Activated T-helper 2 cell treated with anti-CD3 and anti-CD28 coated beads, Interferon-gamma antibody, Interleukin-2, Interleukin-4, amounts not matched to agents 10 μg/mL and 5 μg/mL and 100 μg/mL, durations not matched to agents 14 hours and 24 hours and 36 hours (primary cell): Measurements from ENCODE around the gene INTS7. TPM values are rescaled to one million over a fixed set of nuclear protein-coding genes. Genes with fewer than 3 reads are reported as not detected.
"Not testable (repeated sequence)": the region's sequence is repeated elsewhere in the genome, so short reads cannot be mapped to it uniquely, and the experiment has no call there.

Source experiments
- DNase-seq: peaks from one replicate; pipeline ENCODE4 v3.0.0; 2021; ENCODE audit warnings: low spot score
- H3K27ac Mint-ChIP-seq: one replicate; pipeline ENCODE4 v1.8.0; 2021; ENCODE audit warnings: mixed read lengths
- H3K27me3 Mint-ChIP-seq: one replicate; pipeline ENCODE4 v1.8.0; 2021; ENCODE audit warnings: low read depth, mixed read lengths
- H3K36me3 Mint-ChIP-seq: one replicate; pipeline ENCODE4 v1.8.0; 2021; ENCODE audit warnings: low read depth, mixed read lengths
- H3K4me1 Mint-ChIP-seq: one replicate; pipeline ENCODE4 v1.8.0; 2021; ENCODE audit warnings: low read depth, mixed read lengths
- H3K4me3 Mint-ChIP-seq: one replicate; pipeline ENCODE4 v1.8.0; 2021; ENCODE audit warnings: low read depth, mild to moderate bottlenecking, moderate library complexity, mixed read lengths
- H3K9me3 Mint-ChIP-seq: one replicate; pipeline ENCODE4 v1.8.0; 2021; ENCODE audit warnings: mixed read lengths
- intact Hi-C: fragments of 100-400 bp; cut with micrococcal nuclease; formaldehyde crosslinking; loops from one replicate; pipeline ENCODE4 v1.15.1; 2023
- total RNA-seq: library from RNA; stranded (reverse); gene quantifications from 2 replicates; pipeline ENCODE4 v1.2.3, GENCODE V29; 2022

The INTS7 gene
- total RNA-seq, 1 donor from 2014 or later, result 33.3 TPM

DNA sequence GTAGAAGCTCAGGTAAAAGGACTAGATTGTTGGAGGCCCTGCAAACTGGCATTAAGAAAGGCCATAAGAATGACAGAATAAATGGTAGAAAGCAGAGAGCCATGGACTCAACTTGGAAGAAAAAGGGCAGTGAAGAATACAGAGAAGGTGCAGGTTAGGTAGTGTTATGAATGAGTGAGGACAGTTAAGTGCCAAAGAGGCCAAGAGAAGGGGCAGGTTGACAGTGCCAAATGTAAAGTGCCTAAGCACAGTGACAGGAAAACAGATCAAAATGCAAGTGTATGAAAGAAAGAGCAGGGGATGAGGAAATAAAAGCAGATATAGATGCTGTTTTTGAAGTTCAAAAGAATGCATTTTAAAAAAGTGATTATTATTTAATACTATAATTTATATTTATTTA is 43.7 kb downstream of the INTS7 start:
- H3K4me3 Mint-ChIP-seq, result no peak overlapping the region
- no peak overlapping the region for H3K27ac Mint-ChIP-seq
- DNase-seq, result no peak
- H3K27me3 Mint-ChIP-seq, result no peaks in the 10 kb centered on the region
- H3K4me1 Mint-ChIP-seq, result peaks cover 16% of the 10 kb centered on the region
- H3K36me3 Mint-ChIP-seq, result peaks cover 54% of the 10 kb centered on the region
- intact Hi-C loops, result no loop called here
- no peaks in the 10 kb centered on the region for H3K9me3 Mint-ChIP-seq

- intact Hi-C loops, result no loop called here
- no peaks in the 10 kb centered on the region for H3K9me3 Mint-ChIP-seq
- peaks cover 52% of the 10 kb centered on the region for H3K36me3 Mint-ChIP-seq
- peaks cover 20% of the 10 kb centered on the region for H3K4me1 Mint-ChIP-seq
- no peaks in the 10 kb centered on the region for H3K27me3 Mint-ChIP-seq
- no peak overlapping the region for H3K4me3 Mint-ChIP-seq
- DNase-seq, result no peak
- H3K27ac Mint-ChIP-seq, result no peak overlapping the region
Observed at GRCh38 chr1:211986628-211987254, 48.6 kb downstream of the INTS7 start.

DNA sequence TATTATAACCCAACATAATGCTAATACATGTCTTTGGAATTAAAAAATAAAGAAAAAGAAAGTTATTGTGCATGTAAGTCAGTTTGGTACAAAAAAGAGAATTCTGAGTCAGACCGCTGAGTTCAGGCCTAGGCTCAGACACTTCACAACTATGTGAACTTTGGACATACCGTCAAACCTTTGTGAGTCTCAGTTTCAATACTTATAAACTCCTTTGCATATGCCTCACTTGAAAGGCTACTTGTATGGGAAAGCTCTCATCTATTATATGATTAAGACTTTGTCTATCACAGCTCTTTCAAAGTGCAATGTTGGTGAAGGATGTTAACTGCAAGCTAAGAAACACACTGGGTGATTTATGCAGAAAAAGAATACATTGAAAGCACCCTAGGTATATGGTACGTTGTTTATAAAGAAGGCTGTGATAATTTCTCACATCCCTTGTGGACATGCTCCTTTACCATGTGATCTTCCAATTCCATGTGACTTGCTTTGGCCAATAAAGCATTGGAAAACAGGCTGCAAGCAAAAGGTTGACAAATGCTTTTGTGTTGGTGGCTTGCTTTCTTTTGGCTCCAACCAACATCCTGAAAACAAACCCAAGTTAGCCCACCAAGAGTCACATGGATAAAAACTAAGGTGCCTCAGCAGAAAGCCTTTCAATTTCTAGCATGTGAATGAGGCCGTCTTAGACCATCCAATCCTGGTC is 49.6 kb downstream of the INTS7 start:
- Mint-ChIP-seq H3K4me3 (no peak overlapping the region), H3K9me3 (no peaks in the 10 kb centered on the region), H3K36me3 (peaks cover 45% of the 10 kb centered on the region), H3K27ac (no peak overlapping the region), H3K4me1 (peaks cover 14% of the 10 kb centered on the region), H3K27me3 (no peaks in the 10 kb centered on the region)
- intact Hi-C loops, result no loop called here
- no peak for DNase-seq

- Mint-ChIP-seq H3K27ac (no peak overlapping the region), H3K4me1 (peaks cover 2% of the 10 kb centered on the region), H3K4me3 (no peak overlapping the region), H3K9me3 (no peaks in the 10 kb centered on the region), H3K27me3 (no peaks in the 10 kb centered on the region), H3K36me3 (peaks cover 66% of the 10 kb centered on the region)
- intact Hi-C loops, result no loop called here
- no peak for DNase-seq
Observed at GRCh38 chr1:211978596-211978995, 56.8 kb downstream of the INTS7 start.

DNA sequence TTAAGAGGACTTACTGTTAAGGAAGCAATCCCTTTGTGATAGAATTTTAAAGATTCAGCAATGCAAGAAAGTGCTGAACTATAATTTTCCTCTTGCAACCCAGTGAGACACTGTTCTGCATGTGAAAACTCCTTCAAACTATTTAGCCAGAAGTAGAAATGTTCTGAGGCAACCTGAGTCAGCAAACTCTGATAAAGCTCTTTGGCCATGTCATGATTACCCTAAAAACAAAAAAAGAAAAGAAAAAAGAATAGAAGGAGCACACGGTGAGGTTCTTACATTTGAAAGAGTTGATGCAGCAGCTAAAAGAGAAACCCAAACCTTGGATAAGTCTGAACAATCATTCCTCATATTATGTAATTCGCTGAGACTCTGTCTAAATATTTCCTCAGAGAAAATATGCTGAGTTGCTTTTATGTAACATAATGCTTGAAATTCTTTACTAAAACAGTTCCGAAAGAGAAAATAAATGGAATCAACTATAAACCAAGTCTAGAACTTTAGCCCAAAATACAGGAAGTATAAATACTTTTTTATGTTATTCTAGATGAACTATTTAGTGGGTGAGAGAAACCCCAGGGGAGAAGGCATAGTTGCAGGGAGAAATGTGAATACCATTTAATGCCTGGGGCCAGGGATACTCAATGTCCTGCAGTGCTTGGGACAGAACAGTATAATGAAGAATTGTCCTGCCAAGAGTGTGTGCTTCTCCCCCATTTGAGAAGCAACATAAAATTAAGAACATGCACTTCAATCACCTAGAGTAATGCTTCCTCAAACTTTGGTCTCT is 60.0 kb downstream of the INTS7 start:
- intact Hi-C loops, result no loop called here

DNA sequence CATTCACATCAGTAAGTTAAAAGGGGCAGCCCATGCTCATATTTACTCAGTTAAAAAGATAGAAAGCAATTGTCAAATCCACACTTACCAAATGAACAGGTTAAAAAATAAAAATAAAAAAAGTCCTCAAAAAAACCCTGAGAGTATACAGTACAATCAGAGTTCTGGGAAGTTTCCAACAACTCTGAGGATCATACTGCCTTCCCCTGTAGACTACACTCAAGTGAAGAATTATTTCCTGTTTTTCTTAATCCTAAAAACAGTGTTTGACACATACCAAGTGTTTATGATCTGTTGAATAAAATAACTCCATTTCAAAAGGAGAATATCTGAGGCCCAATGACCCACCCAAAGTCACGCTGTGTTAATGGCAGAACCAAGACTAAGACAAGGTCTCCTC is 61.8 kb downstream of the INTS7 start:
- Mint-ChIP-seq H3K27me3 (no peaks in the 10 kb centered on the region), H3K27ac (no peak overlapping the region), H3K4me3 (no peak overlapping the region), H3K4me1 (peaks cover 2% of the 10 kb centered on the region), H3K9me3 (no peaks in the 10 kb centered on the region), H3K36me3 (peaks cover 58% of the 10 kb centered on the region)
- DNase-seq, result no peak
- intact Hi-C loops, result no loop called here

More for the DNA sequence above, 60.0 kb downstream of the INTS7 start:
- Mint-ChIP-seq H3K9me3 (no peaks in the 10 kb centered on the region), H3K36me3 (peaks cover 64% of the 10 kb centered on the region), H3K27ac (no peak overlapping the region), H3K27me3 (no peaks in the 10 kb centered on the region), H3K4me1 (peaks cover 2% of the 10 kb centered on the region), H3K4me3 (no peak overlapping the region)
- no peak for DNase-seq

GRCh38 chr1:211968200-211968834 is 67.0 kb downstream of the INTS7 start:
- Mint-ChIP-seq H3K27ac (no peak overlapping the region), H3K4me3 (no peak overlapping the region), H3K27me3 (no peaks in the 10 kb centered on the region), H3K4me1 (no peaks in the 10 kb centered on the region), H3K9me3 (peaks cover 5% of the 10 kb centered on the region), H3K36me3 (peaks cover 62% of the 10 kb centered on the region)
- no peak for DNase-seq
- intact Hi-C loops, result no loop called here

DNA sequence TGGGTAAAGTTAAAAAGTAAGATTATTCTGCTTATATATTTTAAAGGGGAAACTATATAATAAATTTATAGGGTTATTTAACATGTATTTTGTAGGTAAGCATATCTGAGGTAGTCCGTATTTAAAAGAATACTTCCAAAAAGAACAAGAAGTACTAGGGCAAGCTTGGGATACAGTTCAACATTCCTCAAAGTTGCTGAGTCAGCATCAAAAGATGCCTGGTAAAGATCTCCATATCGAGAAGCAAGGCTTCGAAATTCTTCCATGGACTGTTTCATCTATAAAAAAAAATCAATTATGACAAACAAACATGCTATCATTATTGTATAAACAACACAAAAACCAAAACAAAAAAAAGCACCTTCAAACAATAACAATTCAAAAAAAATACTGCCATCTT is 67.7 kb downstream of the INTS7 start:
- peaks cover 68% of the 10 kb centered on the region for H3K36me3 Mint-ChIP-seq
- no peak overlapping the region for H3K27ac Mint-ChIP-seq

DNA sequence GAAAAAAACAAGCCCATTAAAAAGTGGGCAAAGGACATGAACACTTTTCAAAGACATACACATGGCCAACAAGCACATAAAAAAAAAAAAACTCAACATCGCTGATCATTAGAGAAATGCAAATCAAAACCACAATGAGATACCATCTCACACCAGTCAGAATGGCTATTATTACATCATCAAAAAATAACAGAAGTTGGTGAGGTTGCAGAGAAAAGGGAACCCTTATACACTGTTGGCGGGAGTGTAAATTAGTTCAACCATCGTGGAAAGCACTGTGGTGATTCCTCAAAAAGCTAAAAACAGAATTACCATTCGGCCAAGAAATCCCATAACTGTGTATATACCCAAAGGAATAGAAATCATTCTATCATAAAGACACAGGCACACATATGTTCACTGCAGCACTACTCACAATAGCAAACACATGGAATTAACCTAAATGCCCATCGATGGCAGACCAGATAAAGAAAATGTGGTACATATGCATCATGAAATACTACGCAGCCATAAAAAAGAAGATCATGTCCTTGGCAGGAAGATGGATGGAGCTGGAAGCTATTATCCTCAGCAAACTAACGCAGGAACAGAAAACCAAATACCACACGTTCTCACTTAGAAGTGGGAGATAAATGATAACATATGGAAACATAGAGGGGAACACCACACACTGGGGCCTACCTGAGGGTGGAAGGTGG is 70.1 kb downstream of the INTS7 start:
- intact Hi-C loops, result no loop called here
- H3K27me3 Mint-ChIP-seq, result no peaks in the 10 kb centered on the region
- H3K9me3 Mint-ChIP-seq, result peaks cover 5% of the 10 kb centered on the region
- H3K4me3 Mint-ChIP-seq, result no peak overlapping the region
- H3K36me3 Mint-ChIP-seq, result peaks cover 74% of the 10 kb centered on the region
- no peak for DNase-seq
- no peaks in the 10 kb centered on the region for H3K4me1 Mint-ChIP-seq
- H3K27ac Mint-ChIP-seq, result no peak overlapping the region

More for the DNA sequence above, 67.7 kb downstream of the INTS7 start:
- intact Hi-C loops, result no loop called here
- Mint-ChIP-seq H3K9me3 (peaks cover 5% of the 10 kb centered on the region), H3K27me3 (no peaks in the 10 kb centered on the region), H3K4me1 (no peaks in the 10 kb centered on the region), H3K4me3 (no peak overlapping the region)
- no peak for DNase-seq

DNA sequence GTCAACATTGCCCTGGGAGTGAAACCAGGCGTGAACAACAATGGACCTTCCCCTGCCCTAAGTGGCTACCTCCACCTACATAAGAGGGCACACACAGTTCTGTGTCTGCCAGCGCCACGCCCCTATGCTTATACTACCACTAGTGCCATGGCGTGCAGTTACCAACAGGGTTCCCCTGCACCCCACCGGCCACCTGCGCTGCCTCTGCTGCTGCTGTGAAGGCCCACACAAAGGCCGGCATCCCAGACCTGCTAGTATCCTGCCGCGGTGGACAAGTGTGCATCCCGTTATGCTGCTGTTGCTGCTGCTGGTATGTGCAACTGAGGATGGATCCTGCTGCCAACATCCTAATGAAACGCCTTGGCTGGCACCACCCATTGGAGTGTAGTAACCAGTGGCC is 75.7 kb downstream of the INTS7 start:
- Mint-ChIP-seq H3K4me1 (no peaks in the 10 kb centered on the region), H3K4me3 (no peak overlapping the region), H3K27me3 (no peaks in the 10 kb centered on the region), H3K36me3 (peaks cover 79% of the 10 kb centered on the region), H3K27ac (no peak overlapping the region), H3K9me3 (no peaks in the 10 kb centered on the region)
- intact Hi-C loops, result no loop called here
- no peak for DNase-seq

- Mint-ChIP-seq H3K36me3 (peaks cover 75% of the 10 kb centered on the region), H3K4me1 (no peaks in the 10 kb centered on the region), H3K27ac (no peak overlapping the region), H3K4me3 (no peak overlapping the region), H3K27me3 (no peaks in the 10 kb centered on the region), H3K9me3 (no peaks in the 10 kb centered on the region)
- DNase-seq, result no peak
- intact Hi-C loops, result no loop called here
Observed at GRCh38 chr1:211959221-211959620, 76.1 kb downstream of the INTS7 start.

DNA sequence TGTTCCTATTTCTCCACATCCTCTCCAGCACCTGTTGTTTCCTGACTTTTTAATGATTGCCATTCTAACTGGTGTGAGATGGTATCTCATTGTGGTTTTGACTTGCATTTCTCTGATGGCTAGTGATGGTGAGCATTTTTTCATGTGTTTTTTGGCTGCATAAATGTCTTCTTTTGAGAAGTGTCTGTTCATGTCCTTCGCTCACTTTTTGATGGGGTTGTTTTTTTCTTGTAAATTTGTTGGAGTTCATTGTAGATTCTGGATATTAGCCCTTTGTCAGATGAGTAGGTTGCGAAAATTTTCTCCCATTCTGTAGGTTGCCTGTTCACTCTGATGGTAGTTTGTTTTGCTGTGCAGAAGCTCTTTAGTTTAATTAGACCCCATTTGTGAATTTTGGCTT is 81.3 kb downstream of the INTS7 start:
- DNase-seq, H3K27me3 Mint-ChIP-seq, H3K4me3 Mint-ChIP-seq, intact Hi-C loops, H3K9me3 Mint-ChIP-seq, H3K27ac Mint-ChIP-seq, H3K4me1 Mint-ChIP-seq: not testable (repeated sequence)
- H3K36me3 Mint-ChIP-seq, result peaks cover 39% of the 10 kb centered on the region
